ENCODE data around the gene WDR87. TPM values are rescaled to one million over a fixed set of nuclear protein-coding genes. Genes with fewer than 3 reads are reported as not detected.

WDR87 gene
- total and polyA plus RNA-seq, 2 of the 8 experiments (the other 6 are each of a cell fraction or from before 2014, with no cell fraction given), result not detected

DNA sequence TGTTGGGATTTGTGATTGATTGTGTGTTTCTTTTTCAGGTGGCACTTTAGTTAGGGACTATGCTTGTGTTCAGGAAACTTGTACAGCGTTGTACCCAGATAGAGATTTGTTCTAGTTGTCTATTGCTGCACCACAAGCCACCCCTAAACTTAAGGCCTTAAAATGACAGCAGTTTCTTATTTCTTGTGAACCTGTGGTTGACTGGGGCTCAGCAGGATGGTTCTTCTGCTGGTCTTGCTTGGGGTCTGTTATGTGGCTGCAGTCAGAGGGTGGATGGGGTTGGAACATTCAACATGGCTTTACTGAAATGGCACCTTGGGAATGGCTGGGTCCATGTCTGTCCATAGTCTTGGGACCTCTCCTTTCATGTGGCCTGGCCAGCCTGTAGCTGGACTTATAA lies 28.9 kb upstream of the WDR87 start (continued):
- TF ChIP-seq EGR1 (IDR thresholded peaks at IDR 0.05; ENCODE audit: borderline replicate concordance, low read depth, low read length) (no peak), RAD21 (IDR thresholded peaks at IDR 0.05 in 1 of 2, conservative IDR thresholded peaks at IDR 0.05 in 1 of 2; ENCODE audit: low read depth in 2 of 2, low read length in 2 of 2) (no peak), KDM5A (IDR thresholded peaks at IDR 0.05; ENCODE audit: low read length) (no peak), MAFK (IDR thresholded peaks at IDR 0.05; ENCODE audit: low read depth, low read length) (no peak), SP1 (IDR thresholded peaks at IDR 0.05; ENCODE audit: low read depth, low read length) (no peak), CTBP2 (IDR thresholded peaks at IDR 0.05; ENCODE audit: borderline replicate concordance, insufficient read depth, insufficient read length, low read length) (no peak), KDM1A (IDR thresholded peaks at IDR 0.05; ENCODE audit: borderline replicate concordance, low read length) (no peak), GTF2F1 (IDR thresholded peaks at IDR 0.05; ENCODE audit: borderline replicate concordance, low read depth, low read length) (no peak)

Measured in H1 (cell line).